Measurements from ENCODE around the gene WNT7A.

WNT7A gene

GRCh38 chr3:13865581-13865980 is 14.3 kb downstream of the WNT7A start:
- DNase-seq: no peak
- Histone ChIP-seq H3K79me2 (ENCODE audit: low read length) (no peaks in the 10 kb centered on the region), H3K4me3 (ENCODE audit: low read length) (no peak overlapping the region), H3K4me1 (ENCODE audit: low read length) (no peaks in the 10 kb centered on the region), H3K9me2 (replicated peaks; ENCODE audit: insufficient read depth, low read length) (no peaks in the 10 kb centered on the region), H2AFZ (ENCODE audit: low read length) (no peak overlapping the region), H3K4me2 (ENCODE audit: low read depth, low read length) (no peak overlapping the region), H3K27ac (ENCODE audit: low read length) (no peak overlapping the region), H3K36me3 (replicated peaks; ENCODE audit: insufficient read depth, low read length) (no peaks in the 10 kb centered on the region), H3K9me3 (replicated peaks; ENCODE audit: insufficient read depth, low read length) (no peaks in the 10 kb centered on the region), H4K20me1 (ENCODE audit: insufficient read depth, low read length) (no peaks in the 10 kb centered on the region), H3K27me3 (replicated peaks; ENCODE audit: insufficient read depth, low read length) (peaks cover 56% of the 10 kb centered on the region), H3K9ac (ENCODE audit: low read length) (no peak overlapping the region), H3F3A (ENCODE audit: insufficient read depth, low read length) (no peaks in the 10 kb centered on the region)
- TF ChIP-seq EZH2phosphoT487 (IDR thresholded peaks at IDR 0.05; ENCODE audit: low read length): no peak
- TF ChIP-seq EZH2 (optimal IDR thresholded peaks at IDR 0.05; ENCODE audit: low read depth, low read length): no peak
- TF ChIP-seq, protein P1, sequence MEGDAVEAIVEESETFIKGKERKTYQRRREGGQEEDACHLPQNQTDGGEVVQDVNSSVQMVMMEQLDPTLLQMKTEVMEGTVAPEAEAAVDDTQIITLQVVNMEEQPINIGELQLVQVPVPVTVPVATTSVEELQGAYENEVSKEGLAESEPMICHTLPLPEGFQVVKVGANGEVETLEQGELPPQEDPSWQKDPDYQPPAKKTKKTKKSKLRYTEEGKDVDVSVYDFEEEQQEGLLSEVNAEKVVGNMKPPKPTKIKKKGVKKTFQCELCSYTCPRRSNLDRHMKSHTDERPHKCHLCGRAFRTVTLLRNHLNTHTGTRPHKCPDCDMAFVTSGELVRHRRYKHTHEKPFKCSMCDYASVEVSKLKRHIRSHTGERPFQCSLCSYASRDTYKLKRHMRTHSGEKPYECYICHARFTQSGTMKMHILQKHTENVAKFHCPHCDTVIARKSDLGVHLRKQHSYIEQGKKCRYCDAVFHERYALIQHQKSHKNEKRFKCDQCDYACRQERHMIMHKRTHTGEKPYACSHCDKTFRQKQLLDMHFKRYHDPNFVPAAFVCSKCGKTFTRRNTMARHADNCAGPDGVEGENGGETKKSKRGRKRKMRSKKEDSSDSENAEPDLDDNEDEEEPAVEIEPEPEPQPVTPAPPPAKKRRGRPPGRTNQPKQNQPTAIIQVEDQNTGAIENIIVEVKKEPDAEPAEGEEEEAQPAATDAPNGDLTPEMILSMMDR (IDR thresholded peaks at IDR 0.05; ENCODE audit: low read length): no peak

- no peak overlapping the region for H3K4me2 ChIP-seq (ENCODE audit: low read depth, low read length)
- TF ChIP-seq EZH2phosphoT487 (IDR thresholded peaks at IDR 0.05; ENCODE audit: low read length): no peak
- TF ChIP-seq, protein P1 (IDR thresholded peaks at IDR 0.05; ENCODE audit: low read length): no peak
- TF ChIP-seq EZH2 (optimal IDR thresholded peaks at IDR 0.05; ENCODE audit: low read depth, low read length): no peak
Observed at GRCh38 chr3:13865106-13865505, 14.8 kb downstream of the WNT7A start.

GRCh38 chr3:13863965-13864595 is 15.8 kb downstream of the WNT7A start:
- H2AFZ ChIP-seq (ENCODE audit: low read length): no peak overlapping the region
- H3K27me3 ChIP-seq (replicated peaks; ENCODE audit: insufficient read depth, low read length): peaks cover 69% of the 10 kb centered on the region
- H3K4me3 ChIP-seq (ENCODE audit: low read length): no peak overlapping the region
- no peaks in the 10 kb centered on the region for H3K4me1 ChIP-seq (ENCODE audit: low read length)
- H3K79me2 ChIP-seq (ENCODE audit: low read length): no peaks in the 10 kb centered on the region
- H3K4me2 ChIP-seq (ENCODE audit: low read depth, low read length): no peak overlapping the region
- H4K20me1 ChIP-seq (ENCODE audit: insufficient read depth, low read length): no peaks in the 10 kb centered on the region
- H3K27ac ChIP-seq (ENCODE audit: low read length): no peak overlapping the region
- H3K9me3 ChIP-seq (replicated peaks; ENCODE audit: insufficient read depth, low read length): no peaks in the 10 kb centered on the region
- DNase-seq: no peak
- H3K9ac ChIP-seq (ENCODE audit: low read length): no peak overlapping the region
- no peak for TF ChIP-seq EZH2 (optimal IDR thresholded peaks at IDR 0.05; ENCODE audit: low read depth, low read length)
- TF ChIP-seq, protein P1 (IDR thresholded peaks at IDR 0.05; ENCODE audit: low read length): no peak
- no peak for TF ChIP-seq EZH2phosphoT487 (IDR thresholded peaks at IDR 0.05; ENCODE audit: low read length)
- H3K36me3 ChIP-seq (replicated peaks; ENCODE audit: insufficient read depth, low read length): no peaks in the 10 kb centered on the region
- H3F3A ChIP-seq (ENCODE audit: insufficient read depth, low read length): no peaks in the 10 kb centered on the region
- H3K9me2 ChIP-seq (replicated peaks; ENCODE audit: insufficient read depth, low read length): no peaks in the 10 kb centered on the region

More at GRCh38 chr3:13865106-13865505, 14.8 kb downstream of the WNT7A start:
- Histone ChIP-seq H3F3A (ENCODE audit: insufficient read depth, low read length) (no peaks in the 10 kb centered on the region), H4K20me1 (ENCODE audit: insufficient read depth, low read length) (no peaks in the 10 kb centered on the region), H3K9me2 (replicated peaks; ENCODE audit: insufficient read depth, low read length) (no peaks in the 10 kb centered on the region), H3K36me3 (replicated peaks; ENCODE audit: insufficient read depth, low read length) (no peaks in the 10 kb centered on the region), H3K9ac (ENCODE audit: low read length) (no peak overlapping the region), H3K79me2 (ENCODE audit: low read length) (no peaks in the 10 kb centered on the region), H3K27me3 (replicated peaks; ENCODE audit: insufficient read depth, low read length) (peaks cover 59% of the 10 kb centered on the region), H3K9me3 (replicated peaks; ENCODE audit: insufficient read depth, low read length) (no peaks in the 10 kb centered on the region), H2AFZ (ENCODE audit: low read length) (no peak overlapping the region), H3K4me3 (ENCODE audit: low read length) (no peak overlapping the region), H3K27ac (ENCODE audit: low read length) (no peak overlapping the region), H3K4me1 (ENCODE audit: low read length) (no peaks in the 10 kb centered on the region)
- no peak for DNase-seq
